CD4-positive, alpha-beta T cell treated with Interleukin-15 for 1 hour (primary cell): ENCODE measurements around the gene EMC9.
"Not testable (repeated sequence)": the region's sequence is repeated elsewhere in the genome, so short reads cannot be mapped to it uniquely, and the experiment has no call there.

ENCODE experiments used
- DNase-seq: peaks from one replicate; pipeline ENCODE4 v3.0.0-alpha.2; 2020

Gene EMC9

GRCh38 chr14:24106672-24107271 lies 34.6 kb downstream of the EMC9 start:
- no peak for DNase-seq

DNA sequence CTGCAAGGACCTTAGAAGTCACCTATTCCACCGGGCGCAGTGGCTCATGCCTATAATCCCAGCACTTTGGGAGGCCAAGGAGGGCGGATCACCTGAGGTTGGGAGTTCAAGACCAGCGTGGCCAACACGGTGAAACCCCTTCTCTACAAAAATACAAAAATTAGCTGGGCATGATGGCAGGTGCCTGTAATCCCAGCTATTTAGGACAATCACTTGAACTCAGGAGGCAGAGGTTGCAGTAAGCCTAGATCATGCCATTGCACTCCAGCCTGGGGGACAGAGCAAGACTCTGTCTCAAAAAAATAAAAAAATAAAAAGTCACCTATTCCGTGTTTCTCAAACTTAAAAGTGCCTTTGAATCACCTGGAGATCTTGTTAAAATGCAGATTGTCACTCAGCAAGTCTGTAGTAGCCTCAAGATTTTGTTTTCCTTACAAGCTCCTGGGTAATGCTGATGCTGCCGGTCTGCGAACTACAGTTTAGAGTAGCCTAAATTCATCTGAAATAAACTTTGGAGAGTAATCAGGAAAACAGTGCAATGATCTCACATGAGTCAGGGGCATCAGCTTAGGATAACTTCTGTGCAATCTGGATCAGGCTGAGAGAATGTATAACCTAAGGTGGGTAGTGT lies 35.7 kb downstream of the EMC9 start:
- not testable (repeated sequence) for DNase-seq

GRCh38 chr14:24103451-24103850 lies 37.9 kb downstream of the EMC9 start:
- no peak for DNase-seq

DNA sequence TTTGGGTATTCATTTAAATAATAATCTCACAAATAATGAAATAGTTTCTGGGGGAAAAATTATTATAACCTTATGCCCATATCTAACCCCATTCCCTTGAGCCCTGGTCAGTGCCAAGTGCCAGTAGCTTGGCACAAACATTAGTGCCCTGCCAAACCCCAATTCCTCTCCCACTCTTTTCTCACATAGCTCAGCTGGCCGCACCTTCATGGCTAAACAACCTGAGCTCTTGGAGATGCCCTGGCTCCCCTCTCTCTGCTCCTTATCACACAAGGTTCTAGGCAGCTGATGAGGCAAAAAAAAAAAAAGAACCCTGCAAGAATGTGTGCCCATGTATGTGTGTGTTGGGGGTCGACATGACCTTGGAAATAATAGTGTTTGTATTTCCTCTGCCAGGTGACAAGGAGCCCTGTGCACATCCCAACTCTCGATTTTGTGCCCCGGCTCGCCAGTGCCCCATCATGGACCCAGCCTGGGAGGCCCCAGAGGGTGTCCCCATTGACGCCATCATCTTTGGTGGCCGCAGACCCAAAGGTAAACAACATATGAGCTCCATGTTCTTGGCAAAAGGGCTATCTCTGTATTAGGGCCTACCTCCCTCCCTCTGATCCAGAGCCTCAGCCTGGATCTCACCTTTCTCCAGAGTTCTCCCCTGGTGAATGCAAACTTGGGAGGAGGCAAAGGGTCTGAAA lies 38.9 kb downstream of the EMC9 start:
- DNase-seq, result no peak

GRCh38 chr14:24100982-24101494 lies 40.4 kb downstream of the EMC9 start:
- DNase-seq, result no peak

DNA sequence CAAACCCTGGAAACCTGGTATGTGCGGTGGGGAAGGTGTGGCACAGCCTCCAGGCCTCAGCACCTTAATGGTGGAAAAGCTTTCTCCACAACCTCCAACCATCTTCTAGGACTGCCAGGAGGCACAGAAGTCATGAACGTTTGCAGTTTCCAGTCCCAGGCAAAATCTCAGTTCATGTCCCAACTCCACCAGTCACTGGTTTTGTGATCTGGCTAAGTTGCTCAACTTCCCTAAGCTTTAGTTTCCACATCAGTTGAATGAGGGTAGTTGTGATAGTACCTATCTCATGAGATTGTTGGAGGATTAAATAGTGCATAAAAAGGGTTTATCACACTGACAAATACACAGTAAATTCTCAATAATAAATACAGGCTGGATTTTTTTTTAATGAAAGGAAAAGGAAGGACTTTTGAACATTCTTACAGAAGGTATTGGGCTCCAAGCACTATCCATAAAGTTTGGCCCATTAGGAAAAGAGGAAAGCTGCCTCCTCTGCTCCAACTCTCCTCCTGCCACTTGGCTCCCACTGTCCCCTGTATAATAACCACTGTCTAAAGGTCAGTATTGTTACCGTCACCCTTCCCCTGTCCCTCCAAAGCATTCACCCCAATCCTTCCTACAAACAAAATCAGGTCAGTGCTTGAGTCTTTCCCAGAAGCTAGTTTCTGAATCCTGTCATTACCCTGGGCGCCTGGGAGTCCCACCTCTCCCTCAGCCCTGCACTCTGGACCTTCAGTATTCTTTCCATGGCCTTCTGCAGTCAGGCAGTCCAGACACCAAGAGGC lies 41.0 kb downstream of the EMC9 start:
- DNase-seq, result no peak

GRCh38 chr14:24098927-24099813 lies 42.2 kb downstream of the EMC9 start:
- DNase-seq, result no peak

DNA sequence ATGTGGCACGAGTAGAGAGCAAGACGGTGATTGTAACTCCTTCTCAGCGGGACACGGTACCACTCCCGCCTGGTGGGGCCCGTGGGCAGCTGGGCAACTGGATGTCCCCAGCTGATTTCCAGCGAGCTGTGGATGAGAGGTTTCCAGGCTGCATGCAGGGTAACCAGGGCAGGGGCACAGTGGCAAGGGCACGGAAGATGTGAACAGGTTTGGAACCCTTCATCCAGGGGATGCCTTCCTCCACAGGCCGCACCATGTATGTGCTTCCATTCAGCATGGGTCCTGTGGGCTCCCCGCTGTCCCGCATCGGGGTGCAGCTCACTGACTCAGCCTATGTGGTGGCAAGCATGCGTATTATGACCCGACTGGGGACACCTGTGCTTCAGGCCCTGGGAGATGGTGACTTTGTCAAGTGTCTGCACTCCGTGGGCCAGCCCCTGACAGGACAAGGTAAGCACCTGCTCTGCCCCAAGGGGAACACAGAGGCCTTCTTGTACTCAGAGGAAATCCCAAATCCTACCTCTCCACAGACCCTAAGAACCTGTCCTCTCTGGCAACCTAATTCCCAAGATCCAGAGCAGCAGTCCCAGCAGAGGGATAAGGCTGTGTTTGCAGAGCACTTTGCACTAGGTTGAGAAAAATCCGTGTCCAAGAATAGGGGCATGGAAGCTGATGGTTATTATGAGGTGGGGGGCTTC lies 43.0 kb downstream of the EMC9 start:
- DNase-seq, result no peak

DNA sequence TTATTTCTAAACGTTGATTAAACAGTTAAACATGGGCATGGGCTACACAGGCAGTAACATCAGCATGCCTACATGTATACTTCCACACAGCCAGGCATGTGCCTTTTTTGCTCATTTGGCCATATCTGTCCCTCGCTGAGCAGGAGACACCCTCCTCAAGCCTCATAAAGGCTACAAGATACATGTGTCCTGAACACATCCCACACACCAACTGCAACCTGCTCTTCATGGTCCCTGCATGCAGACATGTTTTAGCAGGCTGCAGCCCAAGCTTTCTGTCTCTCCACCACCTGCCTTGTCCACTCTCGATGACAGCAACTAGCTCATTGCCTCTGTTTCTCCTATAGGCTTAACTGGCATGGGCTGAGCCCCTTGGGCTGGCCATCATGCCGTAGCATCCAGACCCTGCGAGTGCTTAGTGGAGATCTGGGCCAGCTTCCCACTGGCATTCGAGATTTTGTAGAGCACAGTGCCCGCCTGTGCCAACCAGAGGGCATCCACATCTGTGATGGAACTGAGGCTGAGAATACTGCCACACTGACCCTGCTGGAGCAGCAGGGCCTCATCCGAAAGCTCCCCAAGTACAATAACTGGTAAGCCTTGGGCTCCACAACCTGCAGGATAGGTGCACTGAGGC lies 44.7 kb downstream of the EMC9 start:
- DNase-seq, result no peak

DNA sequence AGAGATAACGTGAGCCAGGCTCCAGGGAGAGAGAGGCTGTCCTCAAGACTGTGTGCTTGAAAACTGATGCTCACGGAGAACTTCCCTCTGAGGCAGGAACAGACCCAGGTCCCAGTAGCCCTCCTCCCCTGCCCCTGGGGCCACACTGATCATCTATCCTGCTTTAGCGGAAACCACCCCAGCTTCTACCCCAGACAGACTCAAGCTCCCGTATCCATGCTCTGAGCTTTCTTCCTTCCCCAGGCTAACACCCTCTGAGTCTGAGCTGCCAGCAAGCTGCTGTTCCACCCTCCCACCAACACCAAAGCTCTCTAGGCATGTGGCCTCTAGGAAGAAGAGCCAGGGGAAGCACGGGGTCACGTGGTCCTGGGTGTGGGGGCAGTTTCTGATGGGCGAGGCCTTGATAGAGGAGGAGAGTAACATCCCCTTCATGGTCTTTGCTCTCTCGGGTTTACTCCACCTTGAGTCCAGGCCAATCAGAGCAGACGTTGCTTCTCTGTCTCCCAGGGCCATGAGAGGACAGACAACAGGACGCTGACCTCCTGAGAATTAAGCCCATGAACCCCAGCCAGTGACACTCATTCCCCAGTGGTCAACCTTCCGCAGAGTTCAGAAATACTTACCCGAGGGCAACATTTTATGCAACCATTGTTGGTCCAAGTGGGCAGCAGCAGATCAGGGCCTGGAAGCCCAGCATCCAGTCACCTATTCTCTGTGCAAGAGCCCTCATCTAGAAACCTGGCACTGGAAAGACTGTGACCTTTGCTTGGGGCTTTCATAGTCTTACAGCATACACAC lies 45.9 kb downstream of the EMC9 start:
- DNase-seq, result peak; percentile 58

DNA sequence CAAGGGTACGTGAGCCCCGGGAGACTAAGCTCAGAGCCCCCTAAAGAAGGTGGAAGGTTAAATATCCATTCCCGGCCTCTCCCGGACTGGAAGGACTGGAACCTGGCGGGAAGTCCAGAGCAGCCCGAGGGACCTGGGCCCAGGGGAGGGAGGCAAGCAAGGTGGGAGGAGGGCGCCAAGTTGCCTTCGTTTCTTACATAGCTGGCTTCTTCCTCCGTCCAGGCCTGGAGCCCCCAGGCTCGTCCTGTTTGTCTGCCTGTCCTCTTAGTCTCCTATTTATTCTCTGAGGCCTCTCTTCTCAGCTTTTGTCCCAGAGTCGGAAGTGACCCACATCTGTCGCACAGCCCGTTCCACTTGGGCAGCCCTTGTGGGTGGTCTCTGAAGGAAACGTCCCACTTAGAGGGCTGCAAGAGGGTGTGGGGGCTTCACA lies 46.5 kb downstream of the EMC9 start:
- no peak for DNase-seq

DNA sequence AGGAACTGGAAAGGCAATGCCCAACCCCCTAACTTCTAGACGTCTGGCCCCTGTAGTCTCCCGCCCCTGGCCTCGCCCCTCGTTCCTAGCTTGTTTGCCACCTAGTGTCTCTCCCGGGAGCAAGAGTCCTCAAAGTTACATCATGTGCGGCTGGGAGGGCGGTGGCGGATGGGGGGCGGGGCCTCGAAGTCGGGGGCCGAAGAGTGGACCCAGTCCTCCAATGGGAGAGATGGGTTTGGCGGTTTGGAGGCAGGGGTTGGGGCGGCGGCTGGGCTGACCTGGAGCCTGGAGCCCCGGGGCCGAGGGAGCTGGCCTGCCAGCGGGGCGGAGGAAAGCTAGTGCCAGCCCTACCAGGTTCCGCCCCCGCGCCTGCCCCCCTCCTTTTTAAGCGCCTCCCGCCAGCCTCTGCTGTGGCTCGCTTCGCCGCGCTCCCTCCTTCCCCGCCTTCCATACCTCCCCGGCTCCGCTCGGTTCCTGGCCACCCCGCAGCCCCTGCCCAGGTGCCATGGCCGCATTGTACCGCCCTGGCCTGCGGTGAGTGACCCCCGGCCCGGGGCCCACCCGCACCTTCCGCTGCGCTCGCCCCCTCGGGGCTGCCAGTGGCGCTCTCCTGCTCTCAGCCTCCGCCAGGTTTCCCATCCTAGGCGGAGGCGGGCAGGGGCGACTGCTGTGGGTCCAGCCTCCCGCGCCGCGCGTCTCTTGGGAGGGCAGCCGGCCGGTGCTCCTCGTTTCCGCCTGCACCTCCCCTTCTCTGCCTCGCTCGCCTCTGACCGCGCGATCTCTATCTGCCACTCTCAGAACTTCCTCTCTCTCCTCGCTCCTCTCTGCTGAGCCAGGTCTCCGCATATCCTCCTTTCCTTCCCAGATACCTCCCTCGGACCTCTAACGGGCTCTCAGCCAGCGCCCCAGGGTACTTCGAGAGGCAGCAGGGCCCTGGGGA lies 47.2 kb downstream of the EMC9 start, which contains the start of gene PCK2:
Gene PCK2, plus strand, starts transcription at position 411 of the 940 bp plus-strand sequence. Its CDS starts 95 bp downstream, at position 506.
- DNase-seq, result peak; percentile 83

DNA sequence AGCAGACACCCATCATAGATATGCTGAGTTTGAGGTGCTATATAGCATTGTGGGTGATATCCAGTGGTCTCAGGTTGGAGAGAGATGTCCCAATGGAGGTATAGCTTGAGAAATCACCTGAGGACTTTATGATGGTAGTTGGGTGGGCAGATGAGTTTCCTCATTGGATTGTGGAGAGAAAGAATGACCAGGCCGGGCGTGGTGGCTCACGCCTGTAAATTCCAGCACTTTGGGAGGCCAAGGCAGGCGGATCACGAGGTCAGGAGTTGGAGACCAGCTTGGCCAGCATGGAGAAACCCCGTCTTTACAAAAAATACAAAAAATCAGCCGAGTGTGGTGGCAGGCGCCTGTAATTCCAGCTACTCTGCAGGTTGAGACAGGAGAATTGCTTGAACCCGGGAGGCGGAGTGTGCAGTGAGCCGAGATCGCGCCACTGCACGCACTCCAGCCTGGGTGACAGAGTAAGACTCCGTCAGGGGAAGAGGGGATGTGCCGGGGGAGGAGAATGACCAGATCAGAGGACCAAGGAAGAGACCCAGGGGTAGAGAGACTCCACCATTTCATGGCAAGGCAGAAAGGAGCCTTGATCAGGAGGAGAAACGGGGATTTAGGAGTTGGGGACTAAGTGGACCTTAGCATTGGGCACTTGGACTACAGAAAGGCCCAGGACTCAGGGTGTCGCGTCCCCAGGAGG lies 48.0 kb downstream of the EMC9 start:
- DNase-seq, result no peak

- DNase-seq, result no peak
Observed at GRCh38 chr14:24092505-24093206, 48.7 kb downstream of the EMC9 start.

DNA sequence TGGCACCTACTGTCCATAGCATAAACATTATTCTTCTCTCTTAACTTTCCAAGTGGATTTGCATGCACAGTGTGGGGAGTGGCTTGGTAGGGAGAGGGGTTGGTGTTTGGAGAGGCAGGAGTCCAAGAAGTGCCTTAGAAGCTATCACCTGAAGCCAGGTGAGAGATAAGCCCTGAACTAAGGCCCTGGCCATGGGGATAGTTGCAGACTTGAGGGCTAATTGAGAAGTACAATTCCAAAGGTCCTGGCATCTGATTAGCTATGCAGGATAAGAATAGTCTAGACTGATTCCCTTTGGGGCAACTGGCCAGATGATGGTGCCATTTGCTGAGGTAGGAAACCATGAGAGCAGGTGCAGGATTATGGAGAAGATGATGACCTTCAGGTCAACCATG lies 49.3 kb downstream of the EMC9 start:
- DNase-seq, result no peak

DNA sequence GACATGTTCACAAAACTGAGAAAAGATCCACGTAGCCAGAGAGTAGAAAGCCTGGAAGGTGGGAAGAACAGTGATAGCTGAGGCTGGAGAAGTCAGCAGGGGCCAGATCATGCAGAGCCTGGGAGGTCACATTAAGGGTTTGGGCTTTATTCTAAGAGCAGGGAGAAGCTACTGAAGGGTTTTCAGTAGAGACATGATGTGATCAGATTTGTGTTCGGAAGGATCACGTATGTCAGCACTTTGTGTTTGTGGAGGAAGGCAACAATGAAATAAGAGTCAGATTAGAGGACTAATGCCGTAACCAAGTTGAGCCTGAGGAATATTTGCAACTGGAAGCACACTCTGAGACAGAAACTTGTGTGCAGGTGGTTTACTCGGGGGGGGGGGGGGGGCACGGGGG lies 51.5 kb downstream of the EMC9 start:
- DNase-seq, result no peak
